LHCN-M2 (cell line): ENCODE data around the gene C16orf89. TPM values are rescaled to one million over a fixed set of nuclear protein-coding genes. Genes with fewer than 3 reads are reported as not detected.
A peak's percentile ranks its signal among the peaks of the same experiment; 100 is the strongest.

ENCODE experiments used
- DNase-seq: peaks from one replicate; pipeline ENCODE4 v3.0.0-alpha.2; 2012; ENCODE audit warnings: low read depth
- total RNA-seq: library from RNA; depleted of rRNA; stranded (reverse); fragments of >200 nt; gene quantifications from 2 replicates; pipeline ENCODE4 v1.2.3, GENCODE V29; 2014

C16orf89 gene
- total RNA-seq, 1 experiment from 2014 or later, result not detected

DNA sequence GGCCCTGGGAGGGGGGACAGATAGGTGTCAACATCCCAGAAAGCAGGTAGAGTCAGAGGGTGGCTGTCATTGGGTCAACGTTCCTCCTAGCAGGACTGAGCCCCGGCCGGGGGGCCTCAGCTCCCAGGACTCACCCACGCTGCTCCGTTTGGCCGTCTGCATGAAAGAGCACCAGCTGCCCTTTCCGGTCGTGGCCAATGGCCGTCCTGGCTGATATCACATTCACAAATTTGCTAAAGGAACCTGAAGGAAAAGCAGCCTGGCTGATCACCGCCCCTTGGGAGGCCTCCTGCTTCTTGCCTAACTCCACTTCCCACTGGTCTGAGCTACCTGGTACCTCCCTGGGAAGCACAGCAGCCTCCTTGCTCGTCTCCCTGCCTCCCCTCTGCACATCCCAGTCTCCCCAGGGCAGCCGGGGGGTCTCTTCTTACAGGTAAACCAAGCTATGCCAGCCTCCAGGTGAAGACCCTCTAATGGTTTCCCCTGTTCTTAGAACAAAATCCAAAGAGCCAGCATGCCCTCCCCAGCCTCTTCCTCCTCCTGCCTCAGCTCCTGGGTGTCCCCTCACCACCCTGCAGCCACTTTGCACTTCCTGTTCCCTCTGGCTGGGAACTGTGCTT is 35.4 kb downstream of the C16orf89 start:
- DNase-seq, result no peak

DNA sequence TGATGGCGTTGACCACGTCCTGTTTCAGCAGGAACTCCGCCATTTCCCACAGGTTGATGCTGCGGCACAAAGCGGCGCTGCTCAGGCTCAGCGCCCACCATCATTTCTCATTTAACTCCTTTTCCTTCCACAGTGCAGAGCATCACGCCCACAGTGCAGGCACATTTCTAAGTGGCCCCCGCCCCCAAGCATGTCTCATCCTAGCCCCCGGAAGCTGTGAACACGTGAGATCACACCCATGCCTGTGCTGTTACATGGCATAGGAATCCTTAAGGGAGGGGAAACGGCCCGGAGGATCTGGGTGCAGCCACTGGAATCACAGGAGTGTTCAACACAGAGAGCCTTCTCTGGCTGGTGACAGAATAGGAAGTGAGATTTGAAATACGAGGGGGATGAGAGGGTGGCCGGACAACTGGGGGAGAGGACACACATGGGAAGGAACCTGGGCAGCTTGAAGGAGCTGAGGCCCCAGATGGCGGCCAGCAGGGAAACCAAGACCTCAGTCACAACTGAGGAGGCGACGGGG is 36.7 kb downstream of the C16orf89 start:
- DNase-seq, result no peak

DNA sequence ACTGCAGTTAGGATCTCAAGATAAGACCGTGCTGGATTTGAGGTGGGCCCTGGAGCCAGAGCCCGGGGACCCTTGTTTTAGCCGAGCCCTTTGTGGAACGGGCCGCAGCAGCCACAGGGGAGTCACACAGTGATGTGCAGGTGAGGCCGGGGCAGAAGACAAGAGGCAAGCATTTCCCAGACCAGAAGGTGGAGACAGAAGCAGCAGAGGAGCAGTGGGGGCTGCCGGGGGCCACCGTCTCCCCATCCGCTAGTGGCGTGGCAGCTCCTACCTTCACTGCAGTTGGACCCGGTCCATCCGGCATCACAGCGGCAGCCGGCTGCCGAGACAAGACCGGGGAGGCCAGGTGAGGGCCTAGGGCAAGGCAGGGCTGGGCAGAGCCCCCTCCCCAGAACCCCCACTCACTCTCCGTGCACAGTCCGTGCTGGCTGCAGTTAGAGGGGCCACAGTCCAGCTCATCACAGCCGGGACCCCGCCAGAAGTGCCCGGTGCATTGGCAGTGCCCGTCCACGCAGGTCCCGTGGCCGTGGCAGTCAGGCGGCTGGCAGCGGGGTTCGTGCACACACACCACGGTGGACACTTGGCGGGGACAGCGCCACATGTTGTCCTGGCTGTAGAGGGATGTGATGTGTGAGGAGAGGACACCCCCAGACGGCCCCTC is 38.1 kb downstream of the C16orf89 start:
- no peak for DNase-seq

GRCh38 chr16:5027086-5027485 is 38.7 kb downstream of the C16orf89 start:
- DNase-seq, result no peak

GRCh38 chr16:5026664-5027063 is 39.1 kb downstream of the C16orf89 start:
- DNase-seq, result no peak

GRCh38 chr16:5025171-5025632 is 40.6 kb downstream of the C16orf89 start:
- no peak for DNase-seq

- peak; percentile 26 for DNase-seq
Observed at GRCh38 chr16:5024632-5025031, 41.1 kb downstream of the C16orf89 start.

GRCh38 chr16:5022521-5022920 is 43.2 kb downstream of the C16orf89 start:
- no peak for DNase-seq

- no peak for DNase-seq
Observed at GRCh38 chr16:5020551-5020950, 45.2 kb downstream of the C16orf89 start.

DNA sequence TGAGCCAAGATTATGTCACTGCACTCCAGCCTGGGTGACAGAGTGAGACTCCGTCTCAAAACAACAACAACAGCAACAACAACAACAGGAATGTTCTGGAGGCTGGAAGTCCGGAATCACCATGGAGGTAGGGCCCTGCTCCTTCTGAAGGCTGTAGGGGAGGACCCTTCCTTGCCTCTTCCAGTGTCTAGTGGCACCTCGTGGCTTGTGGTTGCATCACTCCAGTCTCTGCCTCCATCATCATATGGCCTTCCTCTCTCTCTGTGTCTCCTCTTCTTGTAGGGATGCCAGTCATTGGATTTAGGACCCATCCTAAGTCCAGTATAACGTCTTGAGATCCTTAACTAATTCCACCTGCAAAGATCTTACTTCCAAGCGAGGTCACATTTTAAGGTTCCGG is 46.0 kb downstream of the C16orf89 start:
- DNase-seq, result no peak

- DNase-seq, result no peak
Observed at GRCh38 chr16:5018793-5019192, 47.0 kb downstream of the C16orf89 start.

- no peak for DNase-seq
Observed at GRCh38 chr16:5017678-5017969, 48.1 kb downstream of the C16orf89 start.

DNA sequence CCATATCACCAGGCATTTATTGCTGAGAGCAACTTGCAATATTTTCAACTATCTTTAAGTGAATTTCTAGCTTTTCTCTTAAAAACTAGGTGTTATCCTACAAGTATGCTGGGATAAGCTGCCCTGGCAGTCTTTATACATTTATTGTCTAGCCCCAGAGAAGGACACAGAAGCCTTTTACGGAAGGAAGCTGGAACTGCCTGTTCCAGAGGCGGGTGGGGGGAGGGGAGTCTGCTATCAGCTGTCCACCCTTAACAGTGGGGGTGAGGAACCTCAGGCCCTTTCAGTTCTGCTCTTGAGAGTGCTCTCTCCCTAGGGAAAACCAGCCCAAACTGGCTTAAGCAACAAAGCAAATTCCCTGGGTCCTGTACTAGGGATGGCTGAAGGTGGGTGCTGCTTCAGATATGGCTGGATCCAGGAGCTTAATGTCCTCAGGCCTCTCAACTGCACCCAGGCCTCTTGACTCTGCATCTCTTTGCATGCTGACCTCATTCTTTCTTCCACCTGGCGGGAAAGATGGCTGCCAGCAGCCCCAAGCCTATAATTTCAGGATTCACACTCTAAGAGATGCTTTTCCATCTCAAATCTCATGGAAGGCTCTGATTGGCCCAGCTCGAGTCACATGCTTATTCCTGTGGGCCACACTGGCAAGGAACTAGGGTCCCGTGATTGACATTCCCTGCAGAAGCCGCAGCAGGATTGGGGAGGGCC is 48.6 kb downstream of the C16orf89 start:
- DNase-seq, result no peak

DNA sequence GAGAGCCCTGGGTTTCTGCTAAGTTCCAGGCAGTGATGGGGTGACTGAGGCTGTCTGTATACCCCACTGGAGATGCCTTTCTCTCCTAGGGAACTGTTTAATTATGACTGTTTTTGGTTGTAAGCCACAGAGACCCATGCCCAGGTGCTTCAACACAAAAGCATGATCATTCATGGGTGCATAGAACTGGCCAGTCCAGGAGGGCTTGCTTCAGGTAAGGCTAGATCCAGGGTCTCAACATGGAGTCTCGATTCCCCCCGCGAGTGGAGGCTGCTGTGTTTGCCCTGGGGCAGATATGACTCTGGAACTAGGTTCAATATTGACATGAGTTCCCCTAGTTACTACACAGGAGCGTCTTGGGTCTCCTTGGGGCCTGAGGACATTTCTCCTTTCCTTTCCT is 49.9 kb downstream of the C16orf89 start:
- no peak for DNase-seq

DNA sequence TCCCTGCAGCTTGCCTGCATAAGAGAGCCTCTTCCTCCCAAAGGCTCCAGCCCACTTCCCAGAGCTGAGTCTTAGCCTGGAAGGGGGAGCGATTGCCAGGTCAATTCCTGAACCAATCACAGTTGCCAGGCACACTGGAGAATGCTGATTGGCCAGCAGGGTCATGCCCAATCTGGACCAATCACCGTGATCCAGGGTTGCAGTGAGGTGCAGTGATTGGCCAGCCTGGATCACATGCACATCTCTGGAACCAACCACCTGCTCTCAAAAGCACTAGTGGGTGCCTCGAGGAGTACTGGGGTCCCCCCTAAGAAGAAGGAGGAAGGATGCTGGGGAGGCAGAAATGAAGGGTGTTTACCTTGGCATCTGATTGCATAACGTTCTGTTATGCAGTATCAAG is 50.4 kb downstream of the C16orf89 start:
- DNase-seq, result no peak

- DNase-seq, result no peak
Observed at GRCh38 chr16:5012887-5013286, 52.9 kb downstream of the C16orf89 start.

- DNase-seq, result no peak
Observed at GRCh38 chr16:5011637-5012036, 54.1 kb downstream of the C16orf89 start.

DNA sequence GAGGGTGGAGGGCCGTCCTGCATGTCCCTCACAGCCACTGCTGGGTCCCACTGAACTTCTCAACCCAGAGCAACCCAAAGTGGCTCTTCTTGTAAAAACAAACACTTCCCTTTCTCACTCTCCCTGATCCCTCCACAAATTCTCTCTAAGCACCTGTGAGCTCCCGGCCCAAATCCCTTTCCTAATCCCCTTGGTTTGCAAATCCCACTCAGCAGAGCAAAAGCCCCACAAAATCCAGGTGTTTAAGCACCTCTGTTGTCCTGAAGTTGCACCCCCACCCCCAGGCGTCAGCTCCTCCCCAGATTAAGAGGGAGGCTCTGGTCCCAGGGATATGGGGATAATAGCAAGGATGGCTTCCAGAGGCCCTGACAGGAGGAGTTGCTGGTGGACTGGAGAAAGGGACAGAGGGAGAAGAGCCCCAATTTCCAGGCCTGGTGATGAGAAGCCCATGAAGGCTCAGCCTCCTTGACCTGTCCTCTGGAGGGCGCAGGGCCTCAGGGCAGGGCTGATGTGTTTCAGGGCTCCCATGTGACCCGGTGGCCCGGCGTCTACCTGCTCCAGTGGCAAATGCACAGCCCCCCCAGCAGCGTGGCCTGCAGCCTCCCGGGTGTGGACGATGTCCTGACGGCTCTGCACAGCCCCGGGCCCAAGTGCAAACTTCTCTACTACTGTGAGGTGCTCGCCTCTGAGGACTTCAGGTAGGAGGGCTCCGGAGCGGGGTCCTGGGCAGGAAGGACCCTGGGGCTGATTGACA is 55.0 kb downstream of the C16orf89 start:
- DNase-seq, result no peak

DNA sequence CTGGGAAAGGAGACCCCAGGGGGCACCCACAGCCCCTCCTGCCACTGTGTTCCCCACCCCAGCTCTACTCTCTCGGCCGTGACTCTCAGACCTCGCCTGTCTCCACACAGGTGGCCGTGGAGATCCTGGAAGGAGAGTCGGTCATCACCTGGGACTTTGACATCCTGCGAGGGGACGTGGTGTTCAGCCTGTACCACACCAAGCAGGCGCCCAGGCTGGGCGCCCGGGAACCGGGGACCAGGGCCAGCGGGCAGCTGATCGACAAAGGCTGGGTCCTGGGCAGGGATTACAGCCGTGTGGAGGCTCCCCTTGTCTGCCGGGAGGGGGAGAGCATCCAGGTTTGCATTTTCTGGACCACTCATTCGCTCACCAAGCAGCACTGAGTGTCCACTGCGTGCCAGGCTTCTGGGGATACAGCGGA is 57.4 kb downstream of the C16orf89 start:
- DNase-seq, result no peak

DNA sequence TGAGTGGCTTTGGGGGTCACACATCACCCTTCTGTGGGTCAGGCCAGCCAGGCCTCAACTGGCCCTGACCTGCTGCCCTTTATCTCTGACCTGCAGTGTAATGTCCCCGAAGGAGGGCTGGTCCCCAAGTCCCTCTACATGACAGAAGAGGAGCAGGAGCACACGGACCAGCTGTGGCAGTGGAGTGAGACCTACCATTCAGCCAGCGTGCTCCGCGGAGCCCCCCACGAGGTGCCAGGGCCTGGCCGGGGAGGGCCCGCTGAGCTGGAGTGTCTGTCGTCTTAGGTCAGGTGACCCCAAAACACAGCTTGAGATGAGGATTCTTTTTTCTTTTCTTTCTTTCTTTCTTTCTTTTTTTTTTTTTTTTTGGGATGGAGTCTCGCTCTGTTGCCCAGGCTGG is 58.5 kb downstream of the C16orf89 start:
- DNase-seq, result no peak

DNA sequence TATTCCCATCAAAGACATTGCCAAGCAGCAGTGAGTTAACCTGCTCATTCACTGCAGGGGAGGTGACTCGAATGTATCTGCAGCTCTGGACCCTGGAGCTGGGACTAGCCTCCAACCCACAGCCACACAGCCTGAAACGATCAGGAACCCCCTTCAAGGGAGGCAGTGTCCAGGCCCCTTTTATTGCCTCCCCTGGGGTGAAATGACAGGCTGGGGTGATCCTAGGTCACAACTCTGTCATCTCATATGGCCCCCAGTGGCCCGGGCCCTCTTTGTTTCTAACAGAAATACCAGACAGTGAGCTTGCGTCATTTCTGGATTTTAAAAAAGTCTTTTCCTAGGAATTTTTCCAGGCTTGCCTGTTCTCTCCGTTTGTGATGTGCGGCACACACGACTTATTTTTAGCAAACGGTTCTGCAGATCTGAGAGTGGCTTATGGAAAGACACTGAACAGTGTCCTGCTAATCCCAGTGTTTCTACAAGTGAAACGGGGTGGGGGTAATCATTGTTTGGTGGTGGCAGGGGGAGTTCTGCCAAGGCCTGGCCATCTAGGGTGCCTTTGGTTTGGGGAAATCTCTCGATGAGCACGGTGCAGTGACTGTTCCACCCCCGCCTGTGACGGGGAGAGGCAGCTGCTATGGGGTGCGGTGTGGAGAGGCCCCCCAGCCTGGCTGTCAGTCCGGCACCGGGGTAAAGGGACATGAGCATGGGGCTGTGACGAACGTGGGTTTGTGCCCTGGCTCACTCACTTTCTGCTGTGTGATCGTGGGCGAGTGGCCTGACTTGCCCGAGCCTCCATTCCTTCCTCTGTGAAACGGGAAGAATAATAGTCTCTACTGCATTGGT is 59.2 kb downstream of the C16orf89 start:
- no peak for DNase-seq
